KMS-11 (cell line): Measurements from ENCODE around the gene L1CAM.

Source experiments
- H2AFZ ChIP-seq: fragments of 200-600 bp; sonication (generic); 2 replicates; pipeline ENCODE4 v1.6.1; 2016; ENCODE audit warnings: antibody characterized with exemption, mixed run types, low read depth
- H3K27ac ChIP-seq: fragments of 200-600 bp; sonication (generic); 2 replicates; pipeline ENCODE4 v1.6.1; 2016; ENCODE audit warnings: mild to moderate bottlenecking, mixed run types
- H3K27me3 ChIP-seq: fragments of 200-600 bp; sonication (generic); 2 replicates; pipeline ENCODE4 v1.6.1; 2017; ENCODE audit warnings: mild to moderate bottlenecking, low read depth, mixed run types, moderate library complexity; ENCODE audit not compliant: insufficient read depth
- H3K36me3 ChIP-seq: fragments of 200-600 bp; sonication (generic); 2 replicates; pipeline ENCODE4 v1.6.1; 2017; ENCODE audit warnings: mild to moderate bottlenecking, mixed run types; ENCODE audit not compliant: insufficient read depth
- H3K4me1 ChIP-seq: fragments of 200-600 bp; sonication (generic); 2 replicates; pipeline ENCODE4 v1.6.1; 2016; ENCODE audit warnings: mild to moderate bottlenecking, low read depth, mixed run types; ENCODE audit not compliant: poor library complexity, severe bottlenecking
- H3K4me2 ChIP-seq: fragments of 200-600 bp; sonication (generic); 2 replicates; pipeline ENCODE4 v1.7.0; 2016; ENCODE audit warnings: mild to moderate bottlenecking, mixed run types
- H3K4me3 ChIP-seq: fragments of 200-600 bp; sonication (generic); IDR thresholded peaks from 2 replicates; pipeline ENCODE4 v1.6.1; 2017; ENCODE audit warnings: low read depth, low read length, mixed read lengths; ENCODE audit not compliant: insufficient read depth
- H3K79me2 ChIP-seq: fragments of 200-600 bp; sonication (generic); 2 replicates; pipeline ENCODE4 v1.6.1; 2016; ENCODE audit warnings: low read depth, mixed run types; ENCODE audit not compliant: insufficient read depth
- H3K9ac ChIP-seq: fragments of 200-600 bp; sonication (generic); 2 replicates; pipeline ENCODE4 v1.6.1; 2016; ENCODE audit warnings: mild to moderate bottlenecking, mixed run types
- H4K20me1 ChIP-seq: fragments of 200-600 bp; sonication (generic); 2 replicates; pipeline ENCODE4 v1.6.1; 2016; ENCODE audit warnings: mild to moderate bottlenecking, mixed run types; ENCODE audit not compliant: insufficient read depth
- CTCF ChIP-seq: fragments of 200-600 bp; sonication (generic); conservative IDR thresholded peaks from 2 replicates; pipeline ENCODE4 v1.6.1; 2017; ENCODE audit warnings: low read depth, mild to moderate bottlenecking, antibody characterized with exemption, low read length, moderate library complexity, mixed read lengths

Gene L1CAM

GRCh38 chrX:153909024-153909979 lies 23.3 kb upstream of the L1CAM start:
- peaks cover 5% of the 10 kb centered on the region for H3K4me1 ChIP-seq
- H3K27ac ChIP-seq: no peak overlapping the region
- no peak overlapping the region for H3K4me3 ChIP-seq
- no peaks in the 10 kb centered on the region for H3K27me3 ChIP-seq
- no peak overlapping the region for H3K9ac ChIP-seq
- no peaks in the 10 kb centered on the region for H4K20me1 ChIP-seq
- no peak overlapping the region for H3K4me2 ChIP-seq
- H3K36me3 ChIP-seq: no peaks in the 10 kb centered on the region
- no peak for TF ChIP-seq CTCF
- H3K79me2 ChIP-seq: no peaks in the 10 kb centered on the region
- H2AFZ ChIP-seq: no peak overlapping the region

- H3K79me2 ChIP-seq: no peaks in the 10 kb centered on the region
- H4K20me1 ChIP-seq: no peaks in the 10 kb centered on the region
- TF ChIP-seq CTCF: no peak
- H3K4me1 ChIP-seq: peaks cover 10% of the 10 kb centered on the region
- H3K27ac ChIP-seq: no peak overlapping the region
- no peaks in the 10 kb centered on the region for H3K27me3 ChIP-seq
- H3K4me3 ChIP-seq: no peak overlapping the region
- no peak overlapping the region for H3K9ac ChIP-seq
- H3K36me3 ChIP-seq: no peaks in the 10 kb centered on the region
- no peak overlapping the region for H2AFZ ChIP-seq
- no peak overlapping the region for H3K4me2 ChIP-seq
Measured at GRCh38 chrX:153908219-153908860, 22.4 kb upstream of the L1CAM start.

- no peaks in the 10 kb centered on the region for H3K36me3 ChIP-seq
- no peaks in the 10 kb centered on the region for H3K27me3 ChIP-seq
- no peak overlapping the region for H3K4me3 ChIP-seq
- peaks cover 10% of the 10 kb centered on the region for H3K4me1 ChIP-seq
- no peaks in the 10 kb centered on the region for H3K79me2 ChIP-seq
- H3K4me2 ChIP-seq: no peak overlapping the region
- no peak overlapping the region for H2AFZ ChIP-seq
- no peak for TF ChIP-seq CTCF
- H3K27ac ChIP-seq: no peak overlapping the region
- no peak overlapping the region for H3K9ac ChIP-seq
- no peaks in the 10 kb centered on the region for H4K20me1 ChIP-seq
Measured at GRCh38 chrX:153907456-153907855, 21.5 kb upstream of the L1CAM start.

GRCh38 chrX:153906126-153906917 lies 20.3 kb upstream of the L1CAM start:
- peaks cover 18% of the 10 kb centered on the region for H3K4me1 ChIP-seq
- no peak overlapping the region for H2AFZ ChIP-seq
- no peaks in the 10 kb centered on the region for H3K79me2 ChIP-seq
- H3K4me2 ChIP-seq: no peak overlapping the region
- no peak for TF ChIP-seq CTCF
- H3K27ac ChIP-seq: no peak overlapping the region
- H3K9ac ChIP-seq: no peak overlapping the region
- no peaks in the 10 kb centered on the region for H3K36me3 ChIP-seq
- H4K20me1 ChIP-seq: no peaks in the 10 kb centered on the region
- H3K27me3 ChIP-seq: no peaks in the 10 kb centered on the region
- H3K4me3 ChIP-seq: no peak overlapping the region
